Ovary (tissue), 9 donors: ENCODE measurements around the gene SND1. TPM values are rescaled to one million over a fixed set of nuclear protein-coding genes. Genes with fewer than 3 reads are reported as not detected.

Source experiments
- DNase-seq, 5 donors: peaks; one replicate each; pipeline ENCODE4 v3.0.0-alpha.2; 2019 to 2020
- H3K27ac ChIP-seq, 2 donors: fragments of 200-600 bp; one replicate each; pipeline versions ENCODE4 v1.5.1 to v1.8.0; 2019 to 2022
- H3K27me3 ChIP-seq: fragments of 200-600 bp; one replicate; pipeline ENCODE4 v1.8.0; 2022
- H3K36me3 ChIP-seq: fragments of 200-600 bp; sonication (generic); one replicate; pipeline ENCODE4 v1.5.1; 2019
- H3K4me1 ChIP-seq: one replicate; pipeline ENCODE4 v1.8.1; 2013; ENCODE audit warnings: mild to moderate bottlenecking, moderate library complexity; ENCODE audit not compliant: insufficient read depth
- H3K4me3 ChIP-seq: fragments of 200-600 bp; sonication (generic); one replicate; pipeline ENCODE4 v1.5.1; 2017
- H3K9me3 ChIP-seq, 2 donors: fragments of 200-600 bp in 1 of 2; sonication (generic) in 1 of 2; one replicate each; pipeline versions ENCODE4 v1.5.1 to v1.8.1; 2013 to 2019; ENCODE audit warnings: mild to moderate bottlenecking in 1 of 2, moderate library complexity in 1 of 2
- EP300 ChIP-seq: sonication (generic); formaldehyde crosslinking; IDR thresholded peaks from one replicate; pipeline ENCODE4 v1.6.1; 2017; ENCODE audit warnings: antibody characterized with exemption
- POLR2A ChIP-seq: fragments of 450-650 bp; IDR thresholded peaks from one replicate; pipeline ENCODE4 v1.6.1; 2017; ENCODE audit warnings: antibody characterized with exemption, mild to moderate bottlenecking, moderate library complexity
- WGBS, 3 donors: extraction: QIAGEN DNeasy Blood & Tissue Kit in 1 of 3; methylation state at CpG; one replicate each; pipeline versions ENCODE4 v1.1.5 to v1.1.7; 2013 to 2017; 5-methylcytosine and 5-hydroxymethylcytosine counted together
- intact Hi-C, 4 donors: fragments of 100-400 bp; cut with DNase I; formaldehyde crosslinking; loops; one replicate each; pipeline versions ENCODE4 v1.11.0 to v1.15.1; 2022 to 2023
- polyA plus RNA-seq, 2 donors: library from polyadenylated mRNA; stranded (reverse); fragments of 200-250 nt in 1 of 2; fragments of 350-450 nt in 1 of 2; fragmentation: Illumina TruSeq in 1 of 2; extraction: RNeasy Lipid Tissue Mini Kit (QIAGEN cat#74804) in 1 of 2; gene quantifications; one replicate each; pipeline ENCODE4 v1.2.3, GENCODE V29; 2013 to 2014
- total RNA-seq, 7 donors: library from RNA; depleted of rRNA in 2 of 7; stranded (reverse); fragments of >200 nt in 2 of 7; fragmentation: NEBNext Ultra II Directional in 3 of 7; extraction: Animal tissue kit (Norgen Biotek cat#: 25700) in 3 of 7; gene quantifications; one replicate each; pipeline versions ENCODE4 v1.1.0 to v1.2.4, GENCODE V29; 2016 to 2023
- TF ChIP-seq, protein P1 (sequence below), 3 donors: fragments of 450-650 bp in 2 of 3; fragments of 200-600 bp in 1 of 3; IDR thresholded peaks; one replicate each; pipeline versions ENCODE4 v1.5.1 to v1.8.0; 2016 to 2022; ENCODE audit warnings: antibody characterized with exemption in 3 of 3, mild to moderate bottlenecking in 1 of 3
- donor health status: DM: no; HTN: no; CAD: no; lungs with moderate emphysema.
- donor health status: DM: no; HTN: no; CAD: no.
- donor health status: Bipolar disorder and iron deficiency.
- donor health status: DM: yes; HTN: yes; CAD: no.
- donor health status: DM: no; HTN: no; CAD: no.
- donor health status: DM: yes; HTN: yes; CAD: no.

The SND1 gene
- total and polyA plus RNA-seq, 9 donors, result 91.4 to 297 (median 182) TPM

DNA sequence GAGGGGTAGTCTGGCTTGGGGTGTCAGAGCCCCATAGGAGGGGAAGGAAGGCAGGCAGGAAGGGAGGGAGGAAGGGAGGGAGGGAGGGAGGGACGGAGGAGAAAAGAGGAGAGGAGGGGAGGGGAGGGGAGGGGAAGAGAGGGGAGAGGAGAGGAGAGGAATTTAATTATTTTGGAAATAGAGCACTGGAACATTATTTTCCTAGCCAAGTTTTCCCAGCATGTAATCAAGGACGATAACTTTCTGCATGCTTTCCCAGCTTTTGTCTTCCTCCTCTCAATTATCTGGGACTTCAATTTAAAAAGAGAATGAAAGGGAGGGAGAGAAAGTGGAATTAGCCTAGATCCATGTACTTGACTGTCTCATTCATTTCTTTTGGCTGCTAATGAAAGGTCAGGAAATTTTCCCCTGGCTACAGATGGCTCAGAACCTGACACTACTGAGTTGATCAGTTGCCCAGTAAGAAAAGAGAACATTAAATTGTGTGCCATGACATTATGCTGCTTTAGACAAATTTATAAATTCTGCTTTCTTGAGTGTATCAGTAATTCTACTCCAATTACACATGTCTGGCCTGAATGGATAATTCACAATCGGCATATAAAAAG, 230.4 kb downstream of the SND1 start:
- H3K4me3 ChIP-seq, result no peak overlapping the region
- intact Hi-C loops, result no loop called here
- H3K4me1 ChIP-seq, result peaks cover 7% of the 10 kb centered on the region
- DNase-seq, result no peak
- no peaks in the 10 kb centered on the region for H3K36me3 ChIP-seq
- no peaks in the 10 kb centered on the region for H3K9me3 ChIP-seq
- H3K27ac ChIP-seq, result no peak overlapping the region
- TF ChIP-seq, protein P1, sequence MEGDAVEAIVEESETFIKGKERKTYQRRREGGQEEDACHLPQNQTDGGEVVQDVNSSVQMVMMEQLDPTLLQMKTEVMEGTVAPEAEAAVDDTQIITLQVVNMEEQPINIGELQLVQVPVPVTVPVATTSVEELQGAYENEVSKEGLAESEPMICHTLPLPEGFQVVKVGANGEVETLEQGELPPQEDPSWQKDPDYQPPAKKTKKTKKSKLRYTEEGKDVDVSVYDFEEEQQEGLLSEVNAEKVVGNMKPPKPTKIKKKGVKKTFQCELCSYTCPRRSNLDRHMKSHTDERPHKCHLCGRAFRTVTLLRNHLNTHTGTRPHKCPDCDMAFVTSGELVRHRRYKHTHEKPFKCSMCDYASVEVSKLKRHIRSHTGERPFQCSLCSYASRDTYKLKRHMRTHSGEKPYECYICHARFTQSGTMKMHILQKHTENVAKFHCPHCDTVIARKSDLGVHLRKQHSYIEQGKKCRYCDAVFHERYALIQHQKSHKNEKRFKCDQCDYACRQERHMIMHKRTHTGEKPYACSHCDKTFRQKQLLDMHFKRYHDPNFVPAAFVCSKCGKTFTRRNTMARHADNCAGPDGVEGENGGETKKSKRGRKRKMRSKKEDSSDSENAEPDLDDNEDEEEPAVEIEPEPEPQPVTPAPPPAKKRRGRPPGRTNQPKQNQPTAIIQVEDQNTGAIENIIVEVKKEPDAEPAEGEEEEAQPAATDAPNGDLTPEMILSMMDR (IDR thresholded peaks at IDR 0.05), result no peak
- no peak for TF ChIP-seq POLR2A
- no peak for TF ChIP-seq EP300
- H3K27me3 ChIP-seq, result no peaks in the 10 kb centered on the region
- WGBS, 3 donors, result 4 to 11% (median 5%) methylated on average over 3 of the region's 3 CpGs

GRCh38 chr7:127884066-127884559, 232.1 kb downstream of the SND1 start:
- no peak for TF ChIP-seq EP300
- TF ChIP-seq, protein P1 (IDR thresholded peaks at IDR 0.05), result no peak
- TF ChIP-seq POLR2A, result no peak
- Histone ChIP-seq H3K9me3 (no peaks in the 10 kb centered on the region), H3K27ac (no peak overlapping the region), H3K36me3 (no peaks in the 10 kb centered on the region), H3K4me1 (peaks cover 7% of the 10 kb centered on the region), H3K4me3 (no peak overlapping the region), H3K27me3 (no peaks in the 10 kb centered on the region)
- 91 to 97% (median 95%) methylated on average over 3 of the region's 3 CpGs for WGBS, 3 donors
- intact Hi-C loops, result no loop called here
- no peak for DNase-seq

- peaks cover 7% of the 10 kb centered on the region for H3K4me1 ChIP-seq
- H3K27ac ChIP-seq, result no peak overlapping the region
Measured at GRCh38 chr7:127885222-127885772, 233.3 kb downstream of the SND1 start.

DNA sequence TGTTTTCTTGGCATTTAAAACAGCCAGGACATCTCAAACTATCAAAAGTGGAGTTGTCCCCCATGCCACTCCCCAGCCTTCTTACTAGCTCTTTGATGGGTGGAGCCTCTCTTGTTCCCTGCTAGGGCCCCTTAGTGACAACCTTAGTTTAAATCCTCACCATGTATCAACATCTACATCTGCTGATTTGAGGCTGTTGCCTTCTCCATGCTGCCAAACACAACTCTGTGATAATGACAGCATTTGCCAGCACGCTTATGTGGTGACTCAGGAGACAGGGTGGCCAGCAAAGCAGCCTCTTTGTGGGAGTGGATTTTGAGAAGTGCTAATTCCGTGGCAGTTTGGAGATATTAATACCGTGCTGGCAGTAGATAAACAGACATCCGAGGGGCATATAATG, 233.8 kb downstream of the SND1 start:
- intact Hi-C loops, result no loop called here
- peaks cover 7% of the 10 kb centered on the region for H3K4me1 ChIP-seq

More at GRCh38 chr7:127885222-127885772, 233.3 kb downstream of the SND1 start:
- TF ChIP-seq POLR2A (no peak), EP300 (no peak)
- TF ChIP-seq, protein P1 (IDR thresholded peaks at IDR 0.05), result no peak
- DNase-seq, result no peak
- 95 to 97% (median 95%) methylated on average over 3 of the region's 3 CpGs for WGBS, 3 donors
- Histone ChIP-seq H3K4me3 (no peak overlapping the region), H3K9me3 (no peaks in the 10 kb centered on the region), H3K36me3 (no peaks in the 10 kb centered on the region), H3K27me3 (no peaks in the 10 kb centered on the region)
- intact Hi-C loops, result no loop called here

More for the DNA sequence above, 233.8 kb downstream of the SND1 start:
- Histone ChIP-seq H3K27me3 (no peaks in the 10 kb centered on the region), H3K4me3 (no peak overlapping the region), H3K9me3 (no peaks in the 10 kb centered on the region), H3K36me3 (no peaks in the 10 kb centered on the region), H3K27ac (no peak overlapping the region)
- DNase-seq, result no peak
- TF ChIP-seq EP300 (no peak), POLR2A (no peak)
- TF ChIP-seq, protein P1 (IDR thresholded peaks at IDR 0.05), result no peak
- 42 to 68% (median 61%) methylated on average over 4 of the region's 4 CpGs for WGBS, 3 donors
